HG03064 (cell line): ENCODE measurements around the gene CALD1.

Experiments used
- ATAC-seq: cut with Tn5 transposase; IDR thresholded peaks from one replicate; pipeline ENCODE4 v1.9.1; 2021; ENCODE audit warnings: low read depth; ENCODE audit not compliant: unreplicated experiment

CALD1 gene

GRCh38 chr7:134916171-134916883 is 136.9 kb downstream of the CALD1 start:
- no peak for ATAC-seq

- ATAC-seq: peak; percentile 56
Observed at GRCh38 chr7:134919240-134919641, 139.8 kb downstream of the CALD1 start.

GRCh38 chr7:134920026-134920753 is 140.8 kb downstream of the CALD1 start:
- no peak for ATAC-seq

- no peak for ATAC-seq
Observed at GRCh38 chr7:134922720-134923704, 143.6 kb downstream of the CALD1 start.

- no peak for ATAC-seq
Observed at GRCh38 chr7:134925766-134926165, 146.3 kb downstream of the CALD1 start.

GRCh38 chr7:134926396-134926795 is 147.0 kb downstream of the CALD1 start:
- ATAC-seq: no peak

- ATAC-seq: no peak
Observed at GRCh38 chr7:134927076-134927475, 147.6 kb downstream of the CALD1 start.

- ATAC-seq: no peak
Observed at GRCh38 chr7:134927723-134928122, 148.3 kb downstream of the CALD1 start.

- no peak for ATAC-seq
Observed at GRCh38 chr7:134928554-134928953, 149.1 kb downstream of the CALD1 start.

GRCh38 chr7:134931487-134931886 is 152.1 kb downstream of the CALD1 start:
- no peak for ATAC-seq

GRCh38 chr7:134932707-134933370 is 153.4 kb downstream of the CALD1 start:
- no peak for ATAC-seq

- ATAC-seq: no peak
Observed at GRCh38 chr7:134933460-134934068, 154.1 kb downstream of the CALD1 start.

- ATAC-seq: no peak
Observed at GRCh38 chr7:134935701-134936100, 156.3 kb downstream of the CALD1 start.

- ATAC-seq: no peak
Observed at GRCh38 chr7:134936893-134937510, 157.6 kb downstream of the CALD1 start.

GRCh38 chr7:134938141-134938540 is 158.7 kb downstream of the CALD1 start:
- ATAC-seq: no peak

- ATAC-seq: no peak
Observed at GRCh38 chr7:134939136-134939535, 159.7 kb downstream of the CALD1 start.

GRCh38 chr7:134940729-134941128 is 161.3 kb downstream of the CALD1 start:
- ATAC-seq: no peak

- no peak for ATAC-seq
Observed at GRCh38 chr7:134941185-134941900, 161.9 kb downstream of the CALD1 start.

- ATAC-seq: no peak
Observed at GRCh38 chr7:134941952-134942351, 162.5 kb downstream of the CALD1 start.
